Retinal pigment epithelial cell (primary cell): ENCODE measurements around the gene PDZRN3.

Experiments
- DNase-seq: peaks from one replicate; pipeline ENCODE4 v3.0.0-alpha.2; 2010; ENCODE audit warnings: low read depth
- H3K4me3 ChIP-seq: 2 replicates; pipeline ENCODE4 v1.5.1; 2011; ENCODE audit warnings: mild to moderate bottlenecking, low read length, control low read depth, moderate library complexity
- TF ChIP-seq, protein P1 (sequence below): conservative IDR thresholded peaks from 2 replicates; pipeline ENCODE4 v1.5.1; 2011; ENCODE audit warnings: low read depth, low read length, control low read depth, inconsistent platforms

The PDZRN3 gene

DNA sequence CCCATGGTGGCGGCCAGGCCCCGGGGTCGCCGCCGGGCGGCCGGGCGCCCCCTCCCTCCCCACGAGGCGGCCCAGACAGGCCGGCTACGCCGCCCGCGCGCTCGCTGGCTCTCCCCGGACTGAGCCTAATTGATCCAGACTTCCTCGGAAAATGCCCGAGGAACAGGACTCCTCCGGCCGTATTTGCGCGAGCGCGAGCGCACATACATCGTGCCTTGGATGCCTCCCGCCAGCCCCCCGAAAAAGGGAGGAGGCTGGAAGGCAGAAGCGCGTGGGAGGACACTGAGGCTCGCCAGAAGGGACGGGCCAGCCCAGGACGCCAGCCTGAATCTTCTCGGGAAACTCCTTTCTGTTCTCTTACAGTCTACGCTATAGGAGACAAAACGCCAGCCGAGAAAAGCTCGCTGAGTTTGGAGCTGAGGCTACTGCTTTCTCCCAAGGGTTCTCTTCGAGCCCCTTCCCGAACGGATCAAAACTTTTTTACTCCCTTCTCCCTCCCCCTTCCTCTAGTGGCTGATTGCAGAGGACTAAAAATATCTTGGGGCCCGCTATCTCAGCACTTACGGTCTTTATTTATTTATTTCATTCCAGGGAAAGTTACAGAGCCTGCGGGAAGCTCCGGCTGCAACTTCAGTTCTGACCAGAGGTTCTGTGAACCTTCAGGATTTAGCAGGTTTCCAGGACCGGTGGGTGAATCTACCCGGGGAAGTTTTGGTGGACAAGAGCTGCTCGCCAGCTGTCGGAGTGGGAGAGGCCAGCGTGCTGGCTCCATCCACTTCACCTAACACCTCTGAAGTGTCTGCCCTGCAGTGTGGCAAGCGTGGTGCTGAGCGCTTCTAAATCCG is at the start of gene PDZRN3:
Gene PDZRN3 (minus strand): TSS at position 121 of the 845 bp plus-strand sequence.
- no peak for DNase-seq
- TF ChIP-seq, protein P1, sequence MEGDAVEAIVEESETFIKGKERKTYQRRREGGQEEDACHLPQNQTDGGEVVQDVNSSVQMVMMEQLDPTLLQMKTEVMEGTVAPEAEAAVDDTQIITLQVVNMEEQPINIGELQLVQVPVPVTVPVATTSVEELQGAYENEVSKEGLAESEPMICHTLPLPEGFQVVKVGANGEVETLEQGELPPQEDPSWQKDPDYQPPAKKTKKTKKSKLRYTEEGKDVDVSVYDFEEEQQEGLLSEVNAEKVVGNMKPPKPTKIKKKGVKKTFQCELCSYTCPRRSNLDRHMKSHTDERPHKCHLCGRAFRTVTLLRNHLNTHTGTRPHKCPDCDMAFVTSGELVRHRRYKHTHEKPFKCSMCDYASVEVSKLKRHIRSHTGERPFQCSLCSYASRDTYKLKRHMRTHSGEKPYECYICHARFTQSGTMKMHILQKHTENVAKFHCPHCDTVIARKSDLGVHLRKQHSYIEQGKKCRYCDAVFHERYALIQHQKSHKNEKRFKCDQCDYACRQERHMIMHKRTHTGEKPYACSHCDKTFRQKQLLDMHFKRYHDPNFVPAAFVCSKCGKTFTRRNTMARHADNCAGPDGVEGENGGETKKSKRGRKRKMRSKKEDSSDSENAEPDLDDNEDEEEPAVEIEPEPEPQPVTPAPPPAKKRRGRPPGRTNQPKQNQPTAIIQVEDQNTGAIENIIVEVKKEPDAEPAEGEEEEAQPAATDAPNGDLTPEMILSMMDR = no peak

DNA sequence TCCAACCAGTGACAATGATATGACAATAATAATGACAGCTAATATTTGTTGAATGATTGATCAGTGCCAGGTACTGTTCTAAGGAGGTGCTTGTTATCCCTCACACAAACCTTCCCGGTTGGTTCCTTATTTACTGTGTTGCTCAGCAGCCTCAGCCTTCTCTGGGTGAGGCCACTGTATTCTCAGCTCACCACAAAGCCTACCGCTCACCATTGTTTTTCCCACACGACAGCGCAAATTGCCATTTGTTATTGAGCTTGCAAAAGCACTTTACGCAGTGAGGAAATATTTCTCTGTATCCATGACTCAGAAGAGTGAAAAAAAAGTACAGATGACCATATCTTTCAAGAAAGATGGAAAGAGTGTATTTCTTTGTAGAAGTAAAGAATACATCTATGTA is 49.5 kb upstream of the PDZRN3 start:
- DNase-seq = no peak
- TF ChIP-seq, protein P1 = no peak
- H3K4me3 ChIP-seq = no peak overlapping the region

More for the DNA sequence above, at the start of gene PDZRN3:
- peak within 1 kb of the TSS; percentile 68 for H3K4me3 ChIP-seq

GRCh38 chr3:73669260-73669659 is 44.5 kb upstream of the PDZRN3 start:
- TF ChIP-seq, protein P1 = no peak
- H3K4me3 ChIP-seq = no peak overlapping the region
- DNase-seq = no peak

DNA sequence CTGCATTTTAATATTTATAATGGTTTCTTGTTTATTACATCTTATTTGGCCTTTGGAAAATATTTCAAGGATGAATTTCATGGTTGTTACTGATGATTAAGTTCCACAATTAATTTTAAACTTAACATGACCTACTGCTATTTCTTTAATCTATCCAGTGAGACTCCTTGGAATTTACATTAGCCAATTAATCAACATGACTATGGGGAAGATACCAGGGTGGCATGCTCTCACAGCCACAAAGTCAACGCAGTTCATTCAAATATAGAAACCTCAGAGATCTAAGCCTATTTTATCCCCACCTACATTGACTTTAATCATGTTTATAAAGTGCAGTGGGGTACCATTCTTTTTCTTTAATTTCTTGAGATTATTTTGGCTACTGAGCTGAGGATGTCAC is 43.6 kb upstream of the PDZRN3 start:
- H3K4me3 ChIP-seq = no peak overlapping the region
- no peak for DNase-seq
- TF ChIP-seq, protein P1 = no peak

GRCh38 chr3:73667889-73668288 is 43.1 kb upstream of the PDZRN3 start:
- TF ChIP-seq, protein P1 = no peak
- H3K4me3 ChIP-seq = no peak overlapping the region
- DNase-seq = no peak

- no peak for DNase-seq
- TF ChIP-seq, protein P1 = no peak
- no peak overlapping the region for H3K4me3 ChIP-seq
Measured at GRCh38 chr3:73665286-73665685, 40.5 kb upstream of the PDZRN3 start.

DNA sequence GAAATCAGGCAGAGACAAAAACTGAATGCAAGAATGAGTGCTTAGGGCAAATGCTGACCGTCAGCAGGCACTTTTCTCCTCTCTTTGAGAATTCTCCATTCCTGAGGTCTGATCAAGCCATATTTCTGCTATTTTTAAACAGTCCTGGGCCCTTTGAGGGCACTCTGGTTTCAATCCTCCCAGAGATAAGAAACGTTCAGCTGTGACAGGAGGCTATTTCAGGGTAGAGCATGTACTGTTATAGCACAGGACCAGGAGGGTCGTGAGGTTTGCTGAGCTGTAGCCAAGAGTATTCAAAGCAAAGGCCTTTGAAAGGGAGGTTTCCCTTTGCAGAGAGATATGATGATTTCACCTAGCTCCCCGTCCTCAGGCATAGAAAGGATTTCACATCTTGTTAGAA is 39.6 kb upstream of the PDZRN3 start:
- DNase-seq = no peak
- TF ChIP-seq, protein P1 = no peak
- no peak overlapping the region for H3K4me3 ChIP-seq
